GM12878 (cell line): ENCODE data around the gene SNRNP200.

Source experiments
- CREB1 ChIP-seq: IDR thresholded peaks from 2 replicates; pipeline ENCODE4 v1.6.1; 2012; ENCODE audit warnings: low read depth, mild to moderate bottlenecking, inconsistent platforms
- CTCF ChIP-seq, 3 experiments: IDR thresholded peaks in 2 of 3; conservative IDR thresholded peaks in 1 of 3; 2 replicates each; pipeline ENCODE4 v1.5.1; 2011; ENCODE audit warnings: low read depth in 3 of 3, low read length in 3 of 3, mild to moderate bottlenecking in 3 of 3, control low read depth in 2 of 3, moderate library complexity in 2 of 3, inconsistent platforms in 1 of 3, mixed read lengths in 1 of 3; ENCODE audit not compliant: control insufficient read depth in 2 of 3, insufficient read depth in 1 of 3; ENCODE audit errors: extremely low read depth in 1 of 3
- EP300 ChIP-seq, 2 experiments: fragments of 150-350 bp in 1 of 2; IDR thresholded peaks; 2 replicates each; pipeline ENCODE4 v1.6.1; 2011 to 2012; ENCODE audit warnings: low read depth in 2 of 2, low read length in 2 of 2, borderline replicate concordance in 1 of 2, improper control_type of control experiment in 1 of 2, inconsistent platforms in 1 of 2; ENCODE audit not compliant: control insufficient read depth in 1 of 2
- HCFC1 ChIP-seq: fragments of 150-350 bp; IDR thresholded peaks from 2 replicates; pipeline ENCODE4 v1.6.1; 2014; ENCODE audit warnings: low read length
- HDGF ChIP-seq: fragments of 450-650 bp; IDR thresholded peaks from 2 replicates; pipeline ENCODE4 v1.6.1; 2016; ENCODE audit warnings: antibody characterized with exemption
- JUNB ChIP-seq: IDR thresholded peaks from 2 replicates; pipeline ENCODE4 v1.6.1; 2016; ENCODE audit warnings: antibody characterized with exemption, mild to moderate bottlenecking
- MTA3 ChIP-seq: IDR thresholded peaks from 2 replicates; pipeline ENCODE4 v1.6.1; 2012; ENCODE audit warnings: low read length, inconsistent platforms, borderline replicate concordance
- NFIC ChIP-seq: IDR thresholded peaks from 2 replicates; pipeline ENCODE4 v1.6.1; 2012; ENCODE audit warnings: low read depth, mild to moderate bottlenecking, inconsistent platforms, low read length, moderate library complexity
- PAX8 ChIP-seq: fragments of 450-650 bp; IDR thresholded peaks from 2 replicates; pipeline ENCODE4 v1.6.1; 2017; ENCODE audit warnings: mild to moderate bottlenecking, moderate library complexity
- POLR2A ChIP-seq: IDR thresholded peaks from 2 replicates; pipeline ENCODE4 v1.6.1; 2011; ENCODE audit warnings: low read depth, mild to moderate bottlenecking, low read length
- SREBF2 ChIP-seq: IDR thresholded peaks from 2 replicates; pipeline ENCODE4 v1.6.1; 2012; ENCODE audit warnings: mild to moderate bottlenecking, low read length
- TAF1 ChIP-seq: IDR thresholded peaks from 2 replicates; pipeline ENCODE4 v1.6.1; 2011; ENCODE audit warnings: mild to moderate bottlenecking, low read depth, low read length, borderline replicate concordance
- TCF7 ChIP-seq: IDR thresholded peaks from 2 replicates; pipeline ENCODE4 v1.6.1; 2014; ENCODE audit warnings: antibody characterized with exemption, borderline replicate concordance
- TF ChIP-seq, protein P1 (sequence below): IDR thresholded peaks from 2 replicates; pipeline ENCODE4 v1.6.1; 2012; ENCODE audit warnings: mild to moderate bottlenecking, low read depth, low read length

DNA sequence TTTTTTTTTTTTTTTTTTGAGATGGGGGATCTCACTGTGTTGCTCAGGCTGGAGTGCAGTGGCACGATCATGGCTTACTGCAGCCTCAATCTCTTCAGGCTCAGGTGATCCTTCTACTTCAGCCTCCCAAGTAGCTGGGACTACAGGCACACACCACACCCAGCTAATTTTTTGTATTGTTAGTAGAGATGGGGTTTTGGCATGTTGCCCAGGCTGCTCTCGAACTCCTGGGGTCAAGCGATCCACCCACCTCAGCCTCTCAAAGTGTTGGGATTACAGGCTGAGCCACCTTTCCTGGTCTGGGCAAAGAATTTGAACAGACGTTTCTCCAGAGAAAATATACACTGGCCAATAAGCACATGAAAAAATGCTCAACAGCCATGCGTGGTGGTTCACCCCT is 2.9 kb upstream of the SNRNP200 start:
- TF ChIP-seq JUNB (no peak), TAF1 (no peak), HDGF (no peak), EP300 (IDR thresholded peaks at IDR 0.05; ENCODE audit: borderline replicate concordance in 1 of 2, control insufficient read depth in 1 of 2, low read depth in 2 of 2, low read length in 2 of 2) (no peak), NFIC (no peak), SREBF2 (no peak), HCFC1 (no peak), TCF7 (no peak), MTA3 (no peak), CTCF (IDR thresholded peaks at IDR 0.05 in 2 of 3, conservative IDR thresholded peaks at IDR 0.05 in 1 of 3; ENCODE audit: control insufficient read depth in 2 of 3, extremely low read depth in 1 of 3, insufficient read depth in 1 of 3, low read depth in 3 of 3, low read length in 3 of 3) (no peak), POLR2A (no peak), CREB1 (no peak), PAX8 (no peak)
- TF ChIP-seq, protein P1, sequence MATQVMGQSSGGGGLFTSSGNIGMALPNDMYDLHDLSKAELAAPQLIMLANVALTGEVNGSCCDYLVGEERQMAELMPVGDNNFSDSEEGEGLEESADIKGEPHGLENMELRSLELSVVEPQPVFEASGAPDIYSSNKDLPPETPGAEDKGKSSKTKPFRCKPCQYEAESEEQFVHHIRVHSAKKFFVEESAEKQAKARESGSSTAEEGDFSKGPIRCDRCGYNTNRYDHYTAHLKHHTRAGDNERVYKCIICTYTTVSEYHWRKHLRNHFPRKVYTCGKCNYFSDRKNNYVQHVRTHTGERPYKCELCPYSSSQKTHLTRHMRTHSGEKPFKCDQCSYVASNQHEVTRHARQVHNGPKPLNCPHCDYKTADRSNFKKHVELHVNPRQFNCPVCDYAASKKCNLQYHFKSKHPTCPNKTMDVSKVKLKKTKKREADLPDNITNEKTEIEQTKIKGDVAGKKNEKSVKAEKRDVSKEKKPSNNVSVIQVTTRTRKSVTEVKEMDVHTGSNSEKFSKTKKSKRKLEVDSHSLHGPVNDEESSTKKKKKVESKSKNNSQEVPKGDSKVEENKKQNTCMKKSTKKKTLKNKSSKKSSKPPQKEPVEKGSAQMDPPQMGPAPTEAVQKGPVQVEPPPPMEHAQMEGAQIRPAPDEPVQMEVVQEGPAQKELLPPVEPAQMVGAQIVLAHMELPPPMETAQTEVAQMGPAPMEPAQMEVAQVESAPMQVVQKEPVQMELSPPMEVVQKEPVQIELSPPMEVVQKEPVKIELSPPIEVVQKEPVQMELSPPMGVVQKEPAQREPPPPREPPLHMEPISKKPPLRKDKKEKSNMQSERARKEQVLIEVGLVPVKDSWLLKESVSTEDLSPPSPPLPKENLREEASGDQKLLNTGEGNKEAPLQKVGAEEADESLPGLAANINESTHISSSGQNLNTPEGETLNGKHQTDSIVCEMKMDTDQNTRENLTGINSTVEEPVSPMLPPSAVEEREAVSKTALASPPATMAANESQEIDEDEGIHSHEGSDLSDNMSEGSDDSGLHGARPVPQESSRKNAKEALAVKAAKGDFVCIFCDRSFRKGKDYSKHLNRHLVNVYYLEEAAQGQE, result no peak
